ENCODE data around the gene SH3BP2. TPM values are rescaled to one million over a fixed set of nuclear protein-coding genes. Genes with fewer than 3 reads are reported as not detected.

Gene SH3BP2
- total RNA-seq, 1 donor from 2014 or later: 43.2 TPM

DNA sequence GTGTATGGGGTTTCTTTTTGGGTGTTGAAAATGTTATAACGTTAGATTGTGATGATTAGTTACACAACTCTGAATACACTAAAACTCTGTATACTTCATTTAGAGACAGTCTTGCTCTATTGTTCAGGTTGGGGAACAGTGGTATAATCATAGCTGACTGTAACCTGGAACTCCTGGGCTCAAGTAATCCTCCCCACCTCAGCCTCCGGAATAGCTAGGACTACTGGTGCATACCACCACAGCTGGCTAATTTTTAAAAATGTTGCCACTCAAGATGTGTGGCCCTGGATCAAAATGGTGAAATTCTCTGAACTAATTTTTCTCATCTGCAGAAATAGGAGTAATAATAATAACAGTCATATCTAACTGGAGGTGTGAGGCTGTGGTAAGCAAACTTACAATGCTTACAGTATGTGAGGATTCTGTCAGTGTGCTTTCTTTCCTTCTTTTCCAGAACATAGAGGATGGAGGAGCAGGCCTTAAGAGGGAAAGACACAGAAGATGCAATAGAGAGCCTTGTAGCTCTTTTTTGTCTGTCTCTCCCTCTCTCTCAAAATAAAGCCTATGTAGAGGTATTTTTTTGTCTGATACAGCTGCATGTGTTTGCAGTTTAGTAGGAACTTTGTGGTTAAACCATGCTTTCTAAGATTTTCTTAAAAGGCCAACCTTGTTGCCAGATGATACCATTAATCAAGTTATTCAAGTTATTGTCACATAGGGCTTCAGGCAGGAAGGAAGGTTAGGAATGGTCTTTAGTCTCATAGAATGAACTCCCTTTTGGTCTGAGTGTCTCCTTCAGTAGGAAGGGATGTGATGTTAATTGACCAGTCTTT is 58.3 kb downstream of the SH3BP2 start:
- intact Hi-C loops (cut with micrococcal nuclease): loop anchor here (1.0 to 2.0 kb wide), 4 partner anchors 8 to 87 kb away; partner anchors contain the start of gene ADD1
- peak overlapping the region; percentile 73 for H3K4me3 Mint-ChIP-seq
- no peak for DNase-seq

GRCh38 chr4:2852481-2852921 is 59.6 kb downstream of the SH3BP2 start:
- intact Hi-C loops (cut with micrococcal nuclease): no loop called here
- Mint-ChIP-seq H3K9me3 (no peaks in the 10 kb centered on the region), H3K4me1 (peaks cover 91% of the 10 kb centered on the region), H3K36me3 (ENCODE audit: low read depth) (peaks cover 30% of the 10 kb centered on the region), H3K27me3 (no peaks in the 10 kb centered on the region), H3K27ac (peak overlapping the region; percentile 82), H3K4me3 (peak overlapping the region; percentile 73)
- peak; percentile 77 for ATAC-seq (ENCODE audit: low read depth)
- no peak for TF ChIP-seq CTCF (IDR thresholded peaks at IDR 0.05)
- POLR2A ChIA-PET: interaction anchor here (0.7 to 5.1 kb wide), 13 partner anchors 9 to 254 kb away, joined by 3 to 29 read pairs (median 8); no protein-coding TSS in a partner anchor
- no peak for DNase-seq
- CTCF ChIA-PET: interaction anchor here (0.6 to 0.7 kb wide), 2 partner anchors 59 to 84 kb away, joined by 3 to 4 read pairs; no protein-coding TSS in a partner anchor

More for the DNA sequence above, 58.3 kb downstream of the SH3BP2 start:
- Mint-ChIP-seq H3K4me1 (peaks cover 92% of the 10 kb centered on the region), H3K36me3 (ENCODE audit: low read depth) (peaks cover 27% of the 10 kb centered on the region), H3K27ac (peak overlapping the region; percentile 82), H3K27me3 (no peaks in the 10 kb centered on the region), H3K9me3 (no peaks in the 10 kb centered on the region)
- no peak for TF ChIP-seq CTCF (IDR thresholded peaks at IDR 0.05)
- CTCF ChIA-PET: no interaction called here
- peak; percentile 6 for ATAC-seq (ENCODE audit: low read depth)
- POLR2A ChIA-PET: interaction anchor here (0.6 to 5.1 kb wide), 12 partner anchors 7 to 440 kb away, joined by 3 to 29 read pairs (median 6); partner anchors contain the start of gene ADD1

GRCh38 chr4:2855584-2855983 is 62.7 kb downstream of the SH3BP2 start:
- peaks cover 40% of the 10 kb centered on the region for H3K36me3 Mint-ChIP-seq (ENCODE audit: low read depth)
- ChIA-PET POLR2A (interaction anchor here (0.7 to 0.8 kb wide), 2 partner anchors 20 to 21 kb away, joined by 3 to 4 read pairs; no protein-coding TSS in a partner anchor), CTCF (no interaction called here)
- no peaks in the 10 kb centered on the region for H3K27me3 Mint-ChIP-seq
- H3K27ac Mint-ChIP-seq: peak overlapping the region; percentile 69
- peaks cover 91% of the 10 kb centered on the region for H3K4me1 Mint-ChIP-seq
- no peak overlapping the region for H3K4me3 Mint-ChIP-seq
- TF ChIP-seq CTCF (IDR thresholded peaks at IDR 0.05): no peak
- DNase-seq (no peak), ATAC-seq (ENCODE audit: low read depth) (no peak)
- intact Hi-C loops (cut with micrococcal nuclease): no loop called here
- peaks cover 4% of the 10 kb centered on the region for H3K9me3 Mint-ChIP-seq

GRCh38 chr4:2856266-2856665 is 63.4 kb downstream of the SH3BP2 start:
- ChIA-PET POLR2A (interaction anchor here (0.6 to 0.7 kb wide), 4 partner anchors 22 to 538 kb away, joined by 3 to 7 read pairs (median 4); no protein-coding TSS in a partner anchor), CTCF (no interaction called here)
- intact Hi-C loops (cut with micrococcal nuclease): no loop called here
- Mint-ChIP-seq H3K36me3 (ENCODE audit: low read depth) (peaks cover 42% of the 10 kb centered on the region), H3K4me3 (peak overlapping the region; percentile 50), H3K27me3 (no peaks in the 10 kb centered on the region), H3K4me1 (peaks cover 91% of the 10 kb centered on the region), H3K27ac (peak overlapping the region; percentile 65), H3K9me3 (peaks cover 4% of the 10 kb centered on the region)
- DNase-seq: no peak
- no peak for ATAC-seq (ENCODE audit: low read depth)
- TF ChIP-seq CTCF (IDR thresholded peaks at IDR 0.05): no peak

- no peaks in the 10 kb centered on the region for H3K27me3 Mint-ChIP-seq
- peak overlapping the region; percentile 74 for H3K27ac Mint-ChIP-seq
- DNase-seq (no peak), ATAC-seq (ENCODE audit: low read depth) (no peak)
- peaks cover 91% of the 10 kb centered on the region for H3K4me1 Mint-ChIP-seq
- peaks cover 44% of the 10 kb centered on the region for H3K36me3 Mint-ChIP-seq (ENCODE audit: low read depth)
- H3K9me3 Mint-ChIP-seq: peaks cover 4% of the 10 kb centered on the region
- ChIA-PET POLR2A (interaction anchor here (0.6 kb wide), 2 partner anchors 19 to 22 kb away, joined by 4 to 6 read pairs; no protein-coding TSS in a partner anchor), CTCF (no interaction called here)
- H3K4me3 Mint-ChIP-seq: no peak overlapping the region
- intact Hi-C loops (cut with micrococcal nuclease): no loop called here
- no peak for TF ChIP-seq CTCF (IDR thresholded peaks at IDR 0.05)
Measured at GRCh38 chr4:2857349-2857927, 64.6 kb downstream of the SH3BP2 start.

All from activated B cell treated with CpG ODN at 0.5 μM for 24 hours (primary cell).